Hippocampal formation (tissue), 2 donors: ENCODE data around the gene PDPK1.
"Not testable (repeated sequence)": the region's sequence is repeated elsewhere in the genome, so short reads cannot be mapped to it uniquely, and the experiment has no call there.

ENCODE experiments used
- DNase-seq, 2 donors: peaks; one replicate each; lab custom pipeline; 2025; lab: John Stamatoyannopoulos, UW

The PDPK1 gene

DNA sequence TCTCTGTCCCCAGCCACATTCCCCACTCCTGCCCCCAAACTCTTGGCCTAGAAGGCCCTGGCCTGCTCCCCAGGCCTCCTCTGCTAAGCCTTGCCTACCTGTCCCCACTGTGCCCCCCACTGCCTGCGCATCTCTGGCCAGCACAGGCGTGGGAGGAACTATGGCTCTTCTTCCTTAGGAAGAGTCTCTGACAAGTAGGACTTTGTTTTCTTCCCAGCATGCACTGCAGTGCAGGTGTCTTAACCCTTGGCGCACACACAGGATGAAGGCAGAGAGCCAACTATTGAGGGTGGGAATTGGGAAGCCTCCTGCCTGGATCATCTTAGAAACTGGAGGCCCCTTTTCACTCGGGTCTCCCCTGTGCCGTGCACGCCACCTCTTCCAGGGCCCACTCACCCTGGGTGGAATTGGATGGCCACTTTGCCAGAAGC, 14.0 kb upstream of the PDPK1 start:
- no peak for DNase-seq

DNA sequence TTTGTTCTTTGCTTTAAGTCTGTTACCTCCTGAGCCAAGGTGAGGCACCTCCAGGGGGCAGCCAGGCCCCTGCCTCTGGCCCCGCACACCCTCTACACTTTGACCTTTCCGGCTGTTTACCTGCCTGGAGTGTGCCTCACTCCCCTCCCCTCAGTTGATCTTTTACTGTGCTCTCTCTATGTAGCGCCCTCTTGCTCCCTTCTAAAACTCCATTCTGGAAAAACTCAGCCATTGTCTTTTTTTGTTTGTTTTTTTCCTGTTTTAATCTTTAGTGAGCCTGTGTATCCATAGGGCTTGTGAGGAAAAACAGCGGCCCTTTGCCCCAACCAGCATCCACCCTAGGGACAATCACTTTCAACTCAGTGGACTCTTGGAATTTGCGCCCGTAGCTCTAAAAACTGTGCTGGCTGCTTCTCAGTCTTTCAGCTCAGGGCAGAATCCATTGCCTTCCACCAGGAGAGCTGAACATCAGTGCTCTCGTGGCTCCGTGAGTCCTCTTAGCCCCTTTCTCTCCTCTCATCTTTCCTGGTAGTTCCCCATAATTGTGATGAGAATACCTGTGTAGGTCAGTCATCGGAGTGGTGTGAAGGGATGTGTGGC, 13.4 kb upstream of the PDPK1 start:
- no peak for DNase-seq

DNA sequence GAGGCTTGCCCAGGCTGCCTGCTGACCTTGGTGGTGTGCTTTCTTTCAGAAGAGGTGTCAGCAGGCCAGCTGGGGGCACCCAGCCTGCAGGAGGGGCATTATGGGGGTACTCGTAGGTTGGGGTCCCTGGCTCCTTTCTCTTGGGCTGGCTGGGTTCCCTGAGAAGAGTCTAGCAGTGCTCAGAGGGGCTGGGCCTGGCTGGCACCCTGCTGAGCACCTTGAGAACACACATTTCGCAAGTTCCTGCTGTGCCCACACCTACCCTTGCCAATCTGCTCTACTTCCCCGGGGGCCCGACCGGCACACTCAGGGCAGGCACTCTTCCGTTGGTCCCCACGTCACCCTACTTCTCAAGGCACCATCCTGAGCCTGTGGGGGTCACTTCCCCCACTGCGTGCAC, 11.7 kb upstream of the PDPK1 start:
- no peak for DNase-seq

DNA sequence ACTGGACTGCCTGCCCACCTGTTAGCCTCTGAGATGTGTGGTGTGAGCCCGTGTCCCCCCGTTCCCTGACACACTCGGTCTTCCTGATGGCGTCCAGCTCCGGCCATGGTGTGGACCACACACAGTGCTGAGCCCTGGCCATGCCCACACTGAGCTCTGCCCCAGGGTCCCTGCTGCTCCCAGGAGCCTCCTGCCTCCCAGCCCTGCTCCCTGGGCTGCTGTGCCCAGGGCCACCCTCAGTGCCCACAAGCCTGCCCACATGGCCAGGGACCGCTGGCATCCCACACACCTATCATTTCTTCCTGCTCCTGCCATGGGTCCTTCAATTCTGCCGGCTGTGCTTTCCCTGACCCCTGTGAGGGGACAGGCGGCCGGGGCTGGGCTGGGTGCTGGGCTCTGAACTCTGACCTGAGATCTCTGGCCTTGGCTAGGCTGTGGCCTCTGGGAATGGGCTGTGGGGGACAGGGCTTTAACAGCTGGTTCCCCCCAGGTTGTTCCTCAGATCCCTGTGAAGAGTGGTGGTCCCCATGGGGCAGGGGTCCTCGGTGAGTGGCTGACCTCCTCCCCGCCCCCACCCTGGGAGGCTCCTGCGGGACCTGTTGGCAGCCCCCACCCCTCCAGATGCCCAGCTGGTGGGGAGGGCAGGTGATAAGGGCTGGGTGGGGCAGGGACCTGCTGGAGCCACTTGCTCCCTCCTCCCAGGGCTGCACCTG, 10.6 kb upstream of the PDPK1 start:
- DNase-seq, result no peak

DNA sequence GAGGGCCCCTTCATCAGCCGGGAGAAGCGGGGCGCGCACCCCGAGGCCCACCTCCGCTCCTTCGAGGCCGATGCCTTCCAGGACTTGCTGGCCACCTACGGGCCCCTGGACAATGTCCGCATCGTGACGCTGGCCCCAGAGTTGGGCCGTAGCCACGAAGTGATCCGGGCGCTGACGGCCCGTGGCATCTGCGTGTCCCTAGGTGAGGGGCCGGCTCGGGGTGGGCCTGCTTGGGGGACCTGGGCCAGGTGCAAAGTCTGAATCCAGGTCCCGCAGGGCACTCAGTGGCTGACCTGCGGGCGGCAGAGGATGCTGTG, 10.1 kb upstream of the PDPK1 start:
- DNase-seq, result no peak

DNA sequence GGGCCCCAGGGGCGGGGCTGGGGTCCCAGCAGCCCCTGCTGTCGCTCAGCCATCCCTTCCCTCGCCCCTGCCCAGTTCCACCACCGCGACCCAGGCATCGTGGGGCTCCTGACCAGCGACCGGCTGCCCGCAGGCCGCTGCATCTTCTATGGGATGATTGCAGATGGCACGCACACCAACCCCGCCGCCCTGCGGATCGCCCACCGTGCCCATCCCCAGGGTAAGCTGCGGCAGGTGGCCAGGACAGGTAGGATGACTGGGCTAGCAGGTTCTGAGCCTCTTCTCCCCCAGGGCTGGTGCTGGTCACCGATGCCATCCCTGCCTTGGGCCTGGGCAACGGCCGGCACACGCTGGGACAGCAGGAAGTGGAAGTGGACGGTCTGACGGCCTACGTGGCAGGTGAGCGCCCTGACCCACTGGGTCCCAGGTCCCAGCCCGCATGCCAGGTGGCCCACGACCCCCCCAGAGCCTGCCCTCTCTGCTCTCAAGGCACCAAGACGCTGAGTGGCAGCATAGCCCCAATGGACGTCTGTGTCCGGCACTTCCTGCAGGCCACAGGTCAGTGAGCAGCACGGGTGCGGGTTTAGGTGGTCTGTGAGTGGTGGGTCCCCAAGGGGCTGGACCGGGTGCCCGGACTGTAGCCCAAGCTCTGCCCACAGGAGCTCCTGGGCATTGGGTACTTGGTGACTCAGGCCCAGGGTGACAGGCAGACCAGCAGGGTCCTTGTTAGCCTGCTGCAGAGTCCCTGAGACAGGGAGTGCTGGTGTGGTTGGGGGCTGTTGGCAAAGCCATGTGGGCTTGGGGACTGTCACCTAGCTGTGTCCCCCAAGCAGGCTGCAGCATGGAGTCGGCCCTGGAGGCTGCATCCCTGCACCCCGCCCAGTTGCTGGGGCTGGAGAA, 9.4 kb upstream of the PDPK1 start:
- no peak for DNase-seq

DNA sequence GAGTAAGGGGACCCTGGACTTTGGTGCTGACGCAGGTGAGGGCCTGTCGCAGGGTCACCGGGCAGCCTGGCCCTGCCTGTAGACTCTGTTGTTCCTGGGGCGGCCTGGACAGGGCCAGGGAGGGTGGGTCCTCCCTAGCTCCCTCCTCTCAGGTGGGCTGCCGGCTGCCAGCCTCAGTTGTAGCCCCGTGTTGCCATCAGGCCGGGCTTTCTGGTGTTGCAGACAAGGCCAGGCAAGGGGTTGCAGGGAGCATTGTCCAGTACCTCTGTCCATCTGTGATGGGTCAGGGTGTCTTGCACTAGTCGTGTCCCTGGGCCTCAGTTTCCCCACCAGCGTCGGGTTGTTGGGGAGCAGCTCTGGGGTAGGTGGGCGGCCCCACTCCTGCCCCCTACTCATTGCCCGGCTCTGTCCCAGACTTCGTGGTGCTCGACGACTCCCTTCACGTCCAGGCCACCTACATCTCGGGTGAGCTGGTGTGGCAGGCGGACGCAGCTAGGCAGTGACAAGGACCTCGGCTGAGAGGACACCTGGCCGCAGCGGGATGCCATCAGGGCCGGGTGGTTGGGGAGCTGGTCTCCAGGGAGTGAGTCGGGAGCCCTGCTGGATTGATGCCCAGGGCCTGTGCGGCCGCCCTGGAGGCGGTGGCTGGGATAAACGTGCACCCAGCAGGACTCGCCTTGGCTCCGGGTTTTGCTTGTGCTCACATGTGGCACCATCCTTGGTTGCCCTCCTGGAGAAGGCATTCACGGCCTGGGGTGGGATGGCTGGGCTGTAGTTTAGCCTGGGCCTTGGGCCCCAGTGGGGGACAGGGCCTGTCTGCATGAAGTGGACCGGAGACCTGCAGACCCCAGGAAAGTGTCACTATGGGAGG, 8.5 kb upstream of the PDPK1 start:
- DNase-seq, result no peak

DNA sequence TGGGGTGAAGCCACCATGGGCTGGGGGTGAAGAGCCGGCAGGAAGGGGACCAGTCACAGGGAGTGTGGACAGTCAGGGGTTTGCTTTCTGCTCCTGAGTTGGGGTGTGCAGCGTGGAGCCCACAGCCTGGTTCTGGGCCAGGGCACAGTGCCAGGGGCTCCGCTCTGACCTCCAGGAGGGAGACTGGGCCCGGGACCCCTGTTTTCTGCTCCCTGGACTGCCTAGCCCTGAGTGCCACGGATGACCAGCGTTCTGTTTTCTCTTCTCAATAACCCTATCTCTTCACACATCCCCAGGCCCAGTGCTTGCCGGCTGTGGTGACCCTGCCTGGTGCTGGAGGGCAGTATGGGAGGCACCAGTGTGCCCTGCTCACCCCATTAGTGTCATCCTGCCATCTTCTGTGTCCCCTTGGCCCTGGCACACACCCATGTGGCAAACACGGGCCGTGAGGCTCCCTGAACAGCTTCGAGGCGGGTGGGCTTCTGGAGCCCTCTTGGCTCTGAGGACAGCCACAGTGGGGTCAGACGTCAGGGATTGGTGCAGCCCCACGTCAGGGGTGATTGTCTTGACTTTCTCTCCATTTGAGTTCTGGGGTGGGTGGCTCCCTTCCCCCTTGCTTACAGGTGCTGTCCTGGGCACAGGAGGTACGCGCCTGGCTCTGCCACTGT, 7.7 kb upstream of the PDPK1 start:
- DNase-seq, result no peak

DNA sequence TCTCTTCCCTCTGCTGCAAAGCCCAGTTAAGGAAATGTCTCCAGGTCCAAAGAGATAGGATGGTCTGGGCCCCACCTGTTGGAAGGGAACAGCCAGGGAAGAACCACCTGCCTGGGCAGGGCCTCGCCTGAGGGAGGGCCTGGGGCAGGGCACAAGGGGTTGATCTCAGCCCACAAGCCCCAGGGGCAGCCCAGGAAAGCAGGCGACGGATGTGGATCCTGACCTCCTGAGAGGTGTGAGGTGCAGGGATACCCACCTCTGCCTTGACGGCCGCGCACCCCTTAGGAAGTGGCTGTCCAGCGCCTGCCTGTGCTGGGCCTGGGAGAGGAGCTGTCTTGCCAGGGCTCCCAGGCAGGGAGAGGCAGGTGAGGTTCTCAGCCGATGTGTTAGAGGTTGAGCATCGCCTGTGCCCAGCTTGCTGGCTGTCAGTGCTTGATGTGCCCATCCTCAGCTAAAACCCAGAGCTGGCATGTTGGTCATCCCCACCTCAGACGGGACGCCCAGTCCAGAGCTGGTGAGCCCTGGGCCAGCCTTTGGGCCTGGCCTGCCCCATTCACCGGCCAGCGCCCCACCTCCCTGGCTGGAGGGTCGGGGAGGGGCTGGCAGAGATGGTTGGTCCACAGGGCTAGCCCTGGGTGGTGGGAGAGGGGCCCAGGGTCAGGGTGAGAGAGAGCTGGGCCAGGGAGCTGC, 7.0 kb upstream of the PDPK1 start:
- DNase-seq, result no peak

DNA sequence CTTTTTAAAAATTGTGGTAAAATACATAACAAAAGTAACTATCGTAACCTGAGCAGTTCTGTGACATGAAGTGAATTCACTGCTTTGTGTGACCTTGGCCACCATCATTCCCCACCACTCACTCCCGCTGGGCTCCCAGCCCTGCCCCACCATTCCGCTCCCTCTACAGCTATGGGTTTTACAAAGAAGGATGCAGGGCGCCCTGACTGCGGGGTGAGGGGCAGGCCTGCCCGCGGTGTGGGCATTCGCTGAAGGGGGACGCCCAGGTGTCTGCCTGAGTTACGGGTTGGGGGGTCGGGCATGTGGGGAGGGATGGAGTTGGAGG, 6.5 kb upstream of the PDPK1 start, which contains the start of gene CEMP1:
TSS of gene CEMP1 (minus strand) at position 38 of the 325 bp plus-strand sequence. CDS start 335 bp downstream, outside the sequence.
- DNase-seq, result no peak

DNA sequence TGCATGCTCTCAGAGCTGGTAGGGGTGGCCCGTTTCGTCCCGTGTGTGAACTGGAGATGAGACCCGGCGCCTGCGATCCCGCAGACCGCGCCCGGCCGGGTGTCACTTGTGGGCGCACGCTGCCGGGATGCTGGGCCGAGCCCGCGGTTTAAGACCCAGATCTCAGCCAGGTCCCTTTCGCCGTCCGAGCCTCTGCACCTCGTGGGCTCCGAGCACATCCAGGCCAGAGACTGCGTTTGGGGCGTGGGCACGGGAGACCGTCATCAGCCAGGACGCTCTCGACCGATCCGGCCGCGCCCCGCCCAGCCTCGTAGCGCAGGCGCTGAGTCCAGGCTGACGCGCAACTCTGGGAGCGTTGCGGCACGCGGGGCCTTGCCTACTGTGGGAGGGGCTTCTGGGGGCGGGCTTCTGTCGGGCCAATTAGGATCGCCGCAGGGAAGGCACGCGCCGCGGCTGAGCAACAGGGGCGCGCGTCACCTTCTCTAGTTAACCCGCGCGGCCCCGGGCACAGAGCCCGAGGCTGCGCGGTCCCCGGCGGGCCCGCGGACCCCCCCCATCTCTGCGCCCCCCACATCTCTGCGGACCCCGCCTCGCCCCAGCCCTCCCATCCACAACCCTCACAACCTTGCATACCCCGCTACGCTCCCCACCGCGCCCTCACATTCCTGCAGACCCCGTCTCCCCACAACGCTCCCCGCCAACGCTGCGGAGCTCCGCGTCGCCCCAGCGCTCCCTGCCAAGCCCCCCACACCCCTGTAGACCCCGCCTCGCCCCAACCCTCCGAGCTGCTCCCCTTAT, 5.9 kb upstream of the PDPK1 start:
- peak; percentile 94 to 96 for DNase-seq

DNA sequence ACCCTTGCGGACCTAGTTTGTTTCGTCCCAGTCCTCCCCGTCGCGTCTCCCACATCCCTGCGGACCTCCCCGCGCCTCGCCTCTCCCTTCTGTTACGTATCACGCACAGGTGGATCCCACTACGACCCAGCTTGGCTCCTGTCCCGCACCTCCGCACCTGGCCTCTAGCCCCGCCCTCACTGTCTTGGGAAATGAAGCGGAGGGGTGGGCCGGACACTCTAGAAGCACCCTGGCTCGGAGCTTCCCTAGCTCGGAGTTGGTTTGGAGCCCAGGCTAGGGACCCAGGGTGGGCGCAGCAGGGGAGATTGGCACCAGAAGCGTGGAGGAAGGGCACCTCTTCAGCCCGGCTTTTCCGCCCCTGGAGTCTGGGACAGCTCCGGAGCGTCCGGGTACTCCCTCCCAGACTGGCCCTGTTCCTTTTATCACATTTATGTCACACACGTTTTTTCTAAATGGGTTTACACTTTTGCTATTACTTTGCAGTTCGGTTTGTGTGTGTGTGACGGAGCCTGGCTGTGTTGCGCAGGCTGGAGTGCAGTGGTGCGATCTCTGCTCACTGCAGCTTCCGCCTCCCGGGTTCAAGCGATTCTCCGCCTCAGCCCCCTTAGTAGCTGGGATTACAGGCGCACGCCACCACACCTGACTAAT, 5.2 kb upstream of the PDPK1 start:
- DNase-seq, result peak in 1 of 2 donors; percentile 27

DNA sequence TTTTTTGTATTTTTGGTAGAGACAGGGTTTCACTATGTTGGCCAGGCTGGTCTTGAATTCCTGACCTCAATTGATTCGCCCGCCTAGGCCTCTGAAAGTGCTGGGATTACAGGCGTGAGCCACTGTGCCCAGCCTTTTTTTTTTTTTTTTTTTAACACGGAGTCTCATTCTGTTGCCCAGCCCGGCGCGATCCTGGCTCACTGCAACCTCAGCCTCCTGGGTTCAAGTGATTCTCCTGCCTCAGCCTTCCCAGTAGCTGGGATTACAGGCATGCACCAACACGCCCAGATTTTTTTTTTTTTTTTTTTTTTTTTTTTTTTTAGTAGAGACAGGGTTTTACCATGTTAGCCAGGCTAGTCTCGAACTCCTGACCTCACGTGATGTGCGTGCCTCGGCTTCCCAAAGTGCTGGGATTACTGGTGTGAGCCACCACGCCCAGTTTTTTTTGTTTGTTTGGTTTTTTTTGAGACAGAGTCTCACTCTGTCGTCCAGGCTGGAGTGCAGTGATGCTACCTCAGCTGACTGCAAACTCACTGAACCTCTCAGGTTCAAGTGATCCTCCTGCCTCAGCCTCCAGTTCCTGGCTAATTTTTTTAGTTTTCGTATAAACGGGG, 4.6 kb upstream of the PDPK1 start:
- DNase-seq, result not testable (repeated sequence)

DNA sequence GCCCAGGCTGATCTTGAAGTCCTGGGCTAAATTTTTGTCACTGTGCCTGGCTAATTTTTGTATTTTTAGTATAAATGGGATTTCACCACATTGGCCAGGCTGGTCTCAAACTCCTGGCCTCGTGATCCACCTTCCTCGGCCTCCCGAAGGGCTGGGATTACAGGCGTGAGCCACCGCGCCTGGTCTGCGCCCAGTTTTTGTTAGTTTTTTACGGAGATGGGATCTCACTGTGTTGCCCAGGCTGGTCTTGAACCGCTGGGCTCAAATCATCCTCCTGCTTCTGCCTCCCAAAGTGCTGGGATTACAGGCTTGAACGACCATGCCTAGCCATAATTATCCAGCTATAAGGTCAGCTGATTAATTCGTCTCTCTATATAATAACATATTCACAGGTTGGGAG, 3.9 kb upstream of the PDPK1 start:
- no peak for DNase-seq

DNA sequence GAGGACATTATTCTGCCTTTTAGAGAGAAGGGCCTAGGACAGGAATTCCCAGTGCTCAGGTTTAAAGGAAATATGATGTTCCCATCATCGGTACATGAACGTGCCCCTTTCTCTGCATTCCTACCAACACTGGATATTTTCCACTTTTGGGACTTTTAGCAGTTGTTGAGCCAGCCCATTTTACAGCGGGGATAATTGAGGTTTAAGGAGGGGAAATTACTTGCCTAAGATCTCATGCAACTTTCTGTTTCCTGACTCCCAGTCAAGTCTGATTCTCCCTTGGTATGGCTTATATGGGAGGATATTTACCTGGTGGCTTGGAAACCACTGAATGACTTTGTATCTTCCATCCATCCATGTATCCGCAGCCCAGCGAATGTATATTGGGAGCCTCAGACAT, 3.5 kb upstream of the PDPK1 start:
- not testable (repeated sequence) for DNase-seq

DNA sequence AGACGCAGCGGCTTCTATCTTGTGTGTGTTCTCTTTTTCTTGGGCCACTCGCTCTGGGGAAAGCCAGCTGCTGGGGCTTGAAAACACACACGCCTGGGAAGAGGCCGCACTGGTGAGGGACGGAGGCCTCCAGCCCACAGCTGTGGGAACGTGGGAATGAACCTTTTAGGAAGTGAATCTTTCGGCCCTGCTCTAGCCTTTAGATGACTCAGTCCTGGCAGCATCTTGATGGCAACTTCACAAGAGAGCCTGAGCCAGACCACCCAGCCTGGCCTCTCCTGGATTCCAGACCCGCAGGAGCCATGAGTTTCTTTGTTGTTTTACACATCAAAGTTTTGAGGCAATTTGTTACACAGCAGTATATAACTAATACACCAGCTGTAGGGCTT, 2.2 kb upstream of the PDPK1 start:
- DNase-seq, result no peak

DNA sequence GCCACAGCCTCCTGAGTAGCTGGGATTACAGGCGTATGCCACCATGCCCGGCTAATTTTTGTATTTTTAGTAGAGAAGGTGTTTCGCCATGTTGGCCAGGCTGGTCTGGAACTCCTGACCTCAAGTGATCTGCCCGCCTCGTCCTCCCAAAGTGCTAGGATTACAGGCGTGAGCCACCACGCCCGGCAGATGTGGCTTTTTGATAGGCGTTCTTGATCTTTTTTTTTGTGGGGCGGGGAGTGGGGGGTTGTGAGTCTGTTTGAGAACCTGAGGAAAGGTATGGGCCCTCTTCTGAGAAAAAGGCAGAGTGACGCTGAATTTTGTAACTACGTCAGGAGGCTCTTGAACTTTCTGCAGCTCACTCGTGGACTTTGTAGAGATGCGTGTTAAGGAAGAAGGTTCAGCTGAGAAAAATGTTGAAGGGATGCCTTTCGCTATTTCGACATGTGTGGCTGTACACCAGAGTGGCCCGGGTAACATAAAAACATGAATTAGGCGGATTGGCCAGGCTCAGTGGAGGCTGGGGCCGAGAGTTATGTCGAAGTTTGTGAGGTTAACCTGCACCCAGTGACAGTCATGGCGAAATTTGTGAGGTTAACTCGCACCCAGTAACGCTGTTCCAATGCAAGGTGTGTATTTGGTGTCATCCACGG, 1.5 kb downstream of the PDPK1 start:
- DNase-seq, result not testable (repeated sequence)

DNA sequence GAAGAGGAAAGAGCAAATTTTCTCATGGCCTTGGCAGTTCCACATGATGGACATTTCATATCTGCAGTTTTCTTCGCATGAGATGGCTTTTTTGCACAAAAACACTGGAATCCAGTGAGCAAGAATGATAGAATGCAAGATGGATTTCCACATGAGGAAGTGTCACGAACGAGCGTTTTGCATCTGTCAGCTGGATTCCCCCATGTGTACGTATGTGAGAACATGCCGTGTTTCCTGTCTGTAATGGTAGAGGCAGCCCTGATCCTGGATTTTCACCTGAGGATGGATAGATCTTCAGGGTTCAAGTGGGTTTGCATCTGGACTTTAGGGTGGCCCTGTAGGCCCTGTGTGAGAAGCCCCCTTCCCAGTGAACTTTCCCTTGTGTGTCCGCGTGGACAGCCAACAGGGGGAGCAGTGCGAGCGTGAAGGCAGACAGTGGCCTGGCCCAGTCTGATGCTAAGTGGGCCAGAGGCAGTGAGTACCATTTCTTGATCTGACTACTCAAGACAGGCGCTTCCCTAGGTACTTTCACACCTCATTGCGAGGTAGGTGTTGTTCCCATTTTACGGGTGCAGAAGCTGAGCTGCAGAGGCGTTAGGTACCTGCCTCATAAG, 2.1 kb downstream of the PDPK1 start:
- not testable (repeated sequence) for DNase-seq
